SKM-1 treated with dmso at 0.1 percent for 144 hours (cell line): ENCODE data around the gene PNKP.
"Not testable (repeated sequence)": the region's sequence is repeated elsewhere in the genome, so short reads cannot be mapped to it uniquely, and the experiment has no call there.

Experiments
- DNase-seq: peaks from one replicate; lab custom pipeline; 2025; ENCODE audit not compliant: unreplicated experiment; lab: John Stamatoyannopoulos, UW

Gene PNKP

DNA sequence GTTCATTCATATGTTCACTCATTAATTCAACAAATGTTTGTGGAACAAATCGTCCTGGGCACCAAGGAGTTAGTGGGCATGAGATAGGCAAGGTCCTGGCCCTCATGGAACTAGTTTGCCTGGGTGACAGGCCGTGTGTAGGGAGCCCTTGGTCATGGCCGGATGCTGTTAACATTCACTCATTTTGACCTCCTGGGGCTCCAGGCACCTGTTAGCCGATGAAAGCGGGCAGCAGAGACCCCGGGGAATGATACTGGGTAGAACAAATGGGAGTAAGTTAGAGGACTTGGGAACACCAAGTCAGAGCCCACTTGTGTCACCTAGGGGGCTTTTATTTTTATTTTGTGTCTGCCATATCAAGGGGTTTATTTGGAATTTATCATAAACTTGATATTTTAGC lies 42.7 kb downstream of the PNKP start:
- DNase-seq = no peak

- DNase-seq = no peak
Measured at GRCh38 chr19:49823472-49823871, 43.9 kb downstream of the PNKP start.

GRCh38 chr19:49820125-49820524 lies 47.3 kb downstream of the PNKP start:
- no peak for DNase-seq

DNA sequence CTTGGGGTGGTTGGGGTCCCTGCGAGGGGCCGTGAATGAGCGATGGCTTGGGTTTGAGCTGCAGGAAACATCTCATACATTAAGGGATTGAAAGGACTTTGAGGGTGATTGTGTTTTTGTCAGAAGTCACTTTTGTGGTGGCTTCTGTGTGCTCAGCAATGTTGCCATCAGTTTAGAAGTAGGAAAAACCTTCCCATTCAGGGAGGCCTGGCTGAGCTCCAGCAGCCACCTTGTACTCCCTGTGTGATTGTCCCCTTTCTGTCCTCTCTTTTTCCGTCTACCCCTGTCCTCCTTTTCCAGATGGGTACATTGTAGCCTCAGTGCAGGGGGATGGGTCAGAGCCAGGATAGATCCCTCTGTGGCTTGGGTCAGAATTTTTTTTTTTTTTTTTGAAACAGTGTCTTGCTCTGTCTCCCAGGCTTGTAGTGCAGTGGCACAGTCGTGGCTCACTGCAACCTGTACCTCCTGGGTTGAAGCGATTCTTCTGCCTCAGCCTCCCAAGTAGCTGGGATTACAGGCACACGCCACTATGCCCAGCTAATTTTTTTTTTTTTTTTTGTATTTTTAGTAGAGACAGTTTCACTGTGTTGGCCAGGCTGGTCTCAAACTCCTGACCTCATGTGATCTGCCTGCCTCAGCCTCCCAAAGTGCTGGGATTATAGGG lies 47.8 kb downstream of the PNKP start:
- DNase-seq = not testable (repeated sequence)

GRCh38 chr19:49818649-49819370 lies 48.6 kb downstream of the PNKP start:
- no peak for DNase-seq

DNA sequence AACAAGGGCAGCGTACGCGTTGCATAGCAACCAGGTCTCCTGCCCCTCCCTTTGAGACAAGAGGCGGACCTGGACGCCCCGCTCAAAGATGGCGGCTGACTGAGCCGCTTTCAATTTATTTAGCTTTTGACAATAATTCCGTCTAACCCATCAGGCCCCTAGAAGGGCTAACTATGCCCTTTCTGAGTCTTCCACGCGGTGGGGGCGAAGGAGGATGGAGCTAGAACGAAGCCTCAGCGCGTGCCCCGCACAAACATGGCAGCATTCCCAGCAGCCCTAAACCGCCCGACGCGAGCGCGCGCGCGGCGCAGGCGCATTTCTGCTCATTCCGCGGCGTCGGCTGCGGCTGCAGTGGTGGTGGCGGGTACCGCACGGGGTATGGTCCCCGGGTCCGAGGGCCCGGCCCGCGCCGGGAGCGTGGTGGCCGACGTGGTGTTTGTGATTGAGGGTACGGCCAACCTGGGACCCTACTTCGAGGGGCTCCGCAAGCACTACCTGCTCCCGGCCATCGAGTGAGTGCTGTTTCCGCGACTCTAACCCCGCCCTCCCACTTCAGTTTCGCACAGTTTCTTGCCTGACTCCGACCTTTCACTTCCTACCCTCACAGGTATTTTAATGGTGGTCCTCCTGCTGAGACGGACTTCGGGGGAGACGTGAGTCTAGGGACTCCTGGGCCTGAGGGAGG lies 49.3 kb downstream of the PNKP start, which contains the start of gene MED25:
Gene MED25, plus strand, starts transcription at position 326 of the 685 bp plus-strand sequence. Its CDS starts 53 bp downstream, at position 379.
- DNase-seq = peak; percentile 63

DNA sequence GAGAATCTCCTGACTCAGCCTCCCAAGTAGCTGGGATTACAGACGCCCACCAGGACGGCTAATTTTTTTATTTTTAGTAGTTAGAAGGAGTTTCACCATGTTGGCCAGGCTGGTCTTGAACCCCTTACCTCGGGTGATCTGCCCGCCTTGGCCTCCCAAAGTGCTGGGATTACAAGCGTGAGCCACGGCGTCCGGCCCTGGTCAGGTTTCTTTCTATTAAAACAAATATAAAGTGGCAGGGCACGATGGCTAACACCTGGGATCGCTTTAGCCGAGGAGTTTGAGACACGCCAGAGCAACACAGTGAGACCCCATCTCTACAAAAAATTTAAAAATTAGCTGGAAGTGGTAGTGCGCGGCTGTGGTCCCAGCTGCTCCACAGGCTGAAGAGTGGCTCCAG lies 50.8 kb downstream of the PNKP start:
- no peak for DNase-seq

DNA sequence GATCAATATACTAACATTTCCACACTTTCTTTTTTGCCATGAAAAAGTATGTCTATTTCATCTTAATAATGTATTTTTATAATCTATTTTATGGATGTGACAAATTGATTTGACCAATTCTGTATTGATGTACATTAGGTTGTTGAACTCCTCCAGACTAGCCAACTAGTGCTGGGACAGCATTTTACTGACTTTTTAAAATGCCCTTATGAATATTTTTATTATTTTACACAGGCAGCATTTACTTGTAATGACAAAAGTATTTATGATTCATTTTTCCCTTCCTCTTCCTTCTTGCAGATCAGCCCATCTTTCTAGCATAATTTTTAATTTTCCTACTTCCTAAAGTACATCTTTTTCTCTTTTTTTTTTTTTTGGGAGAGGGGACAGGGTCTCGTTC lies 53.4 kb downstream of the PNKP start:
- no peak for DNase-seq

- no peak for DNase-seq
Measured at GRCh38 chr19:49812997-49813861, 54.1 kb downstream of the PNKP start, which contains the start of gene FUZ. Gene FUZ, minus strand, starts transcription at chr19:49813292. Its CDS starts 186 bp downstream, at chr19:49813106.

- DNase-seq = no peak
Measured at GRCh38 chr19:49812452-49812996, 54.9 kb downstream of the PNKP start.

- DNase-seq = no peak
Measured at GRCh38 chr19:49811328-49811727, 56.0 kb downstream of the PNKP start.
